Mucosa of rectum (tissue), 2 donors: ENCODE results near the gene TTLL12.

ENCODE experiments used
- H3K27ac ChIP-seq, 2 donors: one replicate each; pipeline ENCODE4 v1.7.0; 2013; ENCODE audit warnings: inconsistent platforms in 2 of 2, low read depth in 2 of 2, low read length in 2 of 2
- H3K27me3 ChIP-seq, 2 donors: one replicate each; pipeline ENCODE4 v1.7.0; 2013; ENCODE audit warnings: low read length in 2 of 2; ENCODE audit not compliant: control insufficient read depth in 2 of 2, insufficient read depth in 2 of 2
- H3K36me3 ChIP-seq, 2 donors: one replicate each; pipeline ENCODE4 v1.7.0; 2013; ENCODE audit warnings: low read length in 2 of 2; ENCODE audit not compliant: control insufficient read depth in 2 of 2, insufficient read depth in 2 of 2
- H3K4me1 ChIP-seq, 2 donors: one replicate each; pipeline ENCODE4 v1.7.0; 2013; ENCODE audit warnings: low read length in 2 of 2, mild to moderate bottlenecking in 1 of 2; ENCODE audit not compliant: control insufficient read depth in 2 of 2, insufficient read depth in 2 of 2
- H3K4me3 ChIP-seq, 2 donors: one replicate each; pipeline ENCODE4 v1.7.0; 2013; ENCODE audit warnings: low read length in 2 of 2
- H3K9ac ChIP-seq, 2 donors: one replicate each; pipeline ENCODE4 v1.7.0; 2013; ENCODE audit warnings: low read length in 2 of 2, low read depth in 1 of 2, mild to moderate bottlenecking in 1 of 2
- H3K9me3 ChIP-seq, 2 donors: one replicate each; pipeline ENCODE4 v1.7.0; 2013; ENCODE audit warnings: low read length in 2 of 2; ENCODE audit not compliant: control insufficient read depth in 2 of 2
- donor health status: healthy.
- donor health status: Normal muscosa, but diverticular disease.

The TTLL12 gene

GRCh38 chr22:43186272-43187170 is at the start of gene TTLL12:
TTLL12 (minus strand) TSS chr22:43187134; CDS start chr22:43187069, 65 bp downstream.
- H3K9ac ChIP-seq = peak within 1 kb of the TSS; percentile 76 to 86
- H3K27me3 ChIP-seq = no peaks in the 10 kb centered on the region
- H3K36me3 ChIP-seq = peaks cover 0 to 7% of the 10 kb centered on the region in 2 donors
- peak within 1 kb of the TSS; percentile 92 to 96 for H3K27ac ChIP-seq
- H3K4me1 ChIP-seq = peaks cover 11 to 17% of the 10 kb centered on the region in 2 donors
- H3K4me3 ChIP-seq = peak within 1 kb of the TSS; percentile 79 to 87
- H3K9me3 ChIP-seq = peaks cover 0 to 2% of the 10 kb centered on the region in 2 donors

GRCh38 chr22:43235445-43236409 is 48.8 kb upstream of the TTLL12 start:
- no peaks in the 10 kb centered on the region for H3K4me1 ChIP-seq
- H3K9me3 ChIP-seq = no peaks in the 10 kb centered on the region
- H3K4me3 ChIP-seq = no peak overlapping the region
- no peaks in the 10 kb centered on the region for H3K36me3 ChIP-seq
- H3K9ac ChIP-seq = no peak overlapping the region
- H3K27ac ChIP-seq = no peak overlapping the region
- peaks cover 0 to 4% of the 10 kb centered on the region in 2 donors for H3K27me3 ChIP-seq

GRCh38 chr22:43234264-43234988 is 47.5 kb upstream of the TTLL12 start:
- H3K9ac ChIP-seq = no peak overlapping the region
- H3K4me1 ChIP-seq = no peaks in the 10 kb centered on the region
- H3K27me3 ChIP-seq = no peaks in the 10 kb centered on the region
- no peaks in the 10 kb centered on the region for H3K36me3 ChIP-seq
- H3K9me3 ChIP-seq = no peaks in the 10 kb centered on the region
- no peak overlapping the region for H3K4me3 ChIP-seq
- no peak overlapping the region for H3K27ac ChIP-seq

GRCh38 chr22:43233529-43233928 is 46.6 kb upstream of the TTLL12 start:
- H3K9me3 ChIP-seq = no peaks in the 10 kb centered on the region
- H3K4me3 ChIP-seq = no peak overlapping the region
- no peaks in the 10 kb centered on the region for H3K4me1 ChIP-seq
- H3K27ac ChIP-seq = no peak overlapping the region
- no peak overlapping the region for H3K9ac ChIP-seq
- H3K36me3 ChIP-seq = no peaks in the 10 kb centered on the region
- H3K27me3 ChIP-seq = no peaks in the 10 kb centered on the region

- Histone ChIP-seq H3K27ac (no peak overlapping the region), H3K4me3 (no peak overlapping the region), H3K4me1 (no peaks in the 10 kb centered on the region), H3K27me3 (peaks cover 0 to under 1% of the 10 kb centered on the region in 2 donors), H3K36me3 (no peaks in the 10 kb centered on the region), H3K9ac (no peak overlapping the region), H3K9me3 (no peaks in the 10 kb centered on the region)
Measured at GRCh38 chr22:43232445-43232844, 45.5 kb upstream of the TTLL12 start.

DNA sequence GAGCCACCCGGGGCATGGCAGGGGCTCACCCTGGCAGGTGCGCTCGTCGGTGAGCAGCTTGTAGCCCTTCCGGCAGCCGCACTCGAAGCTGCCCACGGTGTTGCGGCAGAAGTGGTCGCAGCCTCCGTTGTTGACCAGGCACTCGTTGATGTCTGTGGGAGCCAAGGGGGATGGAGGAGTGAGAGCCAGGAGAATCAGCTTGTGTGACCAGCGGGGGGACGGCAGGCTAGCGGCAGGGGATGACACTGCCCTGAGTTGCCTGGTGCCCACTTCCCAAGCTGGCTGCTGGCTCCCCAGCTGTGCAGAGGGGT is 44.7 kb upstream of the TTLL12 start:
- no peaks in the 10 kb centered on the region for H3K4me1 ChIP-seq
- no peaks in the 10 kb centered on the region for H3K9me3 ChIP-seq
- peaks cover 0 to 2% of the 10 kb centered on the region in 2 donors for H3K27me3 ChIP-seq
- no peaks in the 10 kb centered on the region for H3K36me3 ChIP-seq
- no peak overlapping the region for H3K9ac ChIP-seq
- H3K27ac ChIP-seq = no peak overlapping the region
- no peak overlapping the region for H3K4me3 ChIP-seq

DNA sequence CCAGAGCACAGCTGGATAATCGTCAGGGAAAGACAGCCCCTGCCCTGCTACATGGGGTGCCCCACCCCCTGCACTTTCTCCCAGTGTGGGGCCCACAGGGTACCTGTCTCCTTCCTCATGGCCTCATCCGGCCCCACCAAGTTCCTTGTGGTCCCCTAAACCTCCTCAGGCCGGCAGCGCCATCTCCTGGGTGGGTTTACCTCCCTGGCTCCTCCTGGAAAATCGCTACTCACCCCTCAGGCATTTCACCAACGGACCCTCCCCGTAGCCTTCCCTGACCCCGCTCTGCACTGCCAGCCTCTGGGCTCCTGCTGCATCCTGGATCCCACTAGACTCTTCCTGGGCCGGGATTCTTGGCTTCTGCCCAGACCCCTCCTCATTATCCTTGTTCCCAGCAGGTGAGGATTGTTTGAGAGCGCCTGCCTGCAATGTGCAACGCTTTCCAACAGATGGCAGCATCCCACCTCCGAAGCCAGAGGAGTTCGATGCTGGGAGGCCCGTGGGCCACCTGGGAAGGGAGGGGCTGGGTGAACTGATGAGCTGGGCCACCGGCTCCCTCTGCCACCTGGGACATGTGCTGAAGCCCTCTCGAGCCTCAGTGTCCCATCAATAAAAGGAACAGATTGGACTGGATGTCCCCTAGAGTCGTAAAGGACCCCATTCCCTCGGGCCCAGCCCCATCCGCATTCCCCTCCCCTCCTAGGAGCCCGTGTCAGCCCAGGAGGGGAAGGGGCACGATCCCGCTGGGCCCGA is 44.2 kb upstream of the TTLL12 start:
- Histone ChIP-seq H3K27ac (no peak overlapping the region), H3K4me3 (no peak overlapping the region), H3K27me3 (peaks cover 0 to 2% of the 10 kb centered on the region in 2 donors), H3K9ac (no peak overlapping the region), H3K36me3 (no peaks in the 10 kb centered on the region), H3K4me1 (no peaks in the 10 kb centered on the region), H3K9me3 (no peaks in the 10 kb centered on the region)

DNA sequence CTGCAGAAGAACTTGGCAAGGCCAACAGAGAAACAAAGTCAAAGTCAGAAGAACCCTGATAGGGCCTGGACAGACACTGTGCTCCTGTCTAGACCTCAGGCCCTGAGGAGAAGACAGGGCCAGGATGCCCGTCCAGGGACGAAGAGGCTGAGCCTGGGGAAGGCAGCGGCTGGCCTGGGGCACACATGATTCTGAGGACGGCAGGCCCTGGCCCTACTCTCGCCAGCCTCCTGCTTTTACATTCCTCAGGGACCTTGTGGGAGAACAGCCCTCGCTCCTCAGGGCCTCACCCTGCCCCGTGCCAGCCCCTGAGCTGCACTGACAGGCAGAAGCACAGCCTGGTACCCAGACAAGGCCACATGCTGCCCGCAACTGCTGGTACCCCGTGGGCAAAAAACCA is 43.6 kb upstream of the TTLL12 start:
- H3K9ac ChIP-seq = no peak overlapping the region
- H3K9me3 ChIP-seq = no peaks in the 10 kb centered on the region
- H3K27ac ChIP-seq = no peak overlapping the region
- no peaks in the 10 kb centered on the region for H3K4me1 ChIP-seq
- H3K4me3 ChIP-seq = no peak overlapping the region
- H3K36me3 ChIP-seq = no peaks in the 10 kb centered on the region
- peaks cover 0 to 2% of the 10 kb centered on the region in 2 donors for H3K27me3 ChIP-seq

- Histone ChIP-seq H3K36me3 (no peaks in the 10 kb centered on the region), H3K4me3 (no peak overlapping the region), H3K27ac (no peak overlapping the region), H3K9me3 (no peaks in the 10 kb centered on the region), H3K9ac (no peak overlapping the region), H3K4me1 (no peaks in the 10 kb centered on the region), H3K27me3 (peaks cover 0 to 2% of the 10 kb centered on the region in 2 donors)
Measured at GRCh38 chr22:43228863-43229262, 41.9 kb upstream of the TTLL12 start.
